ENCODE data around the gene SLCO3A1.

GRCh38 chr15:91855684-91856489, 2.4 kb downstream of the SLCO3A1 start:
- TF ChIP-seq CTCF (conservative IDR thresholded peaks at IDR 0.05; ENCODE audit: low read length) (peak; percentile 40), EZH2phosphoT487 (IDR thresholded peaks at IDR 0.05; ENCODE audit: borderline replicate concordance) (no peak)

Measured in Loucy (cell line).